ENCODE measurements around the gene YWHAH. TPM values are rescaled to one million over a fixed set of nuclear protein-coding genes. Genes with fewer than 3 reads are reported as not detected.

The YWHAH gene
- total RNA-seq, 2 donors from 2014 or later = 207 to 269 TPM

GRCh38 chr22:31983911-31984656, 39.7 kb downstream of the YWHAH start:
- no peak for DNase-seq
- Histone ChIP-seq H3K36me3 (no peaks in the 10 kb centered on the region), H3K4me3 (no peak overlapping the region), H3K27ac (no peak overlapping the region), H3K27me3 (no peaks in the 10 kb centered on the region), H3K9ac (ENCODE audit: low read depth in 2 of 2, low read length in 2 of 2) (no peak overlapping the region), H3K9me3 (no peaks in the 10 kb centered on the region), H3K4me1 (no peaks in the 10 kb centered on the region)
- intact Hi-C loops (cut with DNase I) = no loop called here
- no peak for TF ChIP-seq CTCF (IDR thresholded peaks at IDR 0.05)

GRCh38 chr22:31987218-31987617, 42.9 kb downstream of the YWHAH start:
- Histone ChIP-seq H3K4me1 (no peaks in the 10 kb centered on the region), H3K27ac (no peak overlapping the region), H3K36me3 (no peaks in the 10 kb centered on the region), H3K9me3 (no peaks in the 10 kb centered on the region), H3K4me3 (no peak overlapping the region), H3K27me3 (no peaks in the 10 kb centered on the region), H3K9ac (ENCODE audit: low read depth in 2 of 2, low read length in 2 of 2) (no peak overlapping the region)
- no peak for TF ChIP-seq CTCF (IDR thresholded peaks at IDR 0.05)
- DNase-seq = no peak
- intact Hi-C loops (cut with DNase I) = no loop called here

- H3K36me3 ChIP-seq = no peaks in the 10 kb centered on the region
- TF ChIP-seq CTCF (IDR thresholded peaks at IDR 0.05) = no peak
- no peak overlapping the region for H3K9ac ChIP-seq (ENCODE audit: low read depth in 2 of 2, low read length in 2 of 2)
Measured at GRCh38 chr22:31991102-31991839, 46.9 kb downstream of the YWHAH start.

GRCh38 chr22:31995046-31995445, 50.7 kb downstream of the YWHAH start:
- intact Hi-C loops (cut with DNase I) = no loop called here
- Histone ChIP-seq H3K9ac (ENCODE audit: low read depth in 2 of 2, low read length in 2 of 2) (no peak overlapping the region), H3K36me3 (no peaks in the 10 kb centered on the region), H3K4me1 (no peaks in the 10 kb centered on the region), H3K9me3 (no peaks in the 10 kb centered on the region), H3K27ac (no peak overlapping the region), H3K4me3 (no peak overlapping the region), H3K27me3 (no peaks in the 10 kb centered on the region)
- DNase-seq = no peak
- TF ChIP-seq CTCF (IDR thresholded peaks at IDR 0.05) = no peak

More at GRCh38 chr22:31991102-31991839, 46.9 kb downstream of the YWHAH start:
- intact Hi-C loops (cut with DNase I) = no loop called here
- H3K27me3 ChIP-seq = no peaks in the 10 kb centered on the region
- no peak for DNase-seq
- H3K4me3 ChIP-seq = no peak overlapping the region
- H3K4me1 ChIP-seq = no peaks in the 10 kb centered on the region
- H3K9me3 ChIP-seq = no peaks in the 10 kb centered on the region
- no peak overlapping the region for H3K27ac ChIP-seq

GRCh38 chr22:31995807-31996206, 51.5 kb downstream of the YWHAH start:
- H3K27me3 ChIP-seq = no peaks in the 10 kb centered on the region
- no peaks in the 10 kb centered on the region for H3K9me3 ChIP-seq
- no peaks in the 10 kb centered on the region for H3K4me1 ChIP-seq
- TF ChIP-seq CTCF (IDR thresholded peaks at IDR 0.05) = no peak
- no peaks in the 10 kb centered on the region for H3K36me3 ChIP-seq
- no peak overlapping the region for H3K27ac ChIP-seq
- intact Hi-C loops (cut with DNase I) = no loop called here
- H3K9ac ChIP-seq (ENCODE audit: low read depth in 2 of 2, low read length in 2 of 2) = no peak overlapping the region
- H3K4me3 ChIP-seq = no peak overlapping the region
- no peak for DNase-seq

Data from colonic mucosa (tissue), 4 donors.